Kidney (tissue), 14 donors: ENCODE measurements around the gene NEDD8. TPM values are rescaled to one million over a fixed set of nuclear protein-coding genes. Genes with fewer than 3 reads are reported as not detected.
A peak's percentile ranks its signal among the peaks of the same experiment; 100 is the strongest.

Source experiments
- DNase-seq, 5 donors: peaks; one replicate each; pipeline ENCODE4 v3.0.0-alpha.2; 2013 to 2020
- FAIRE-seq: peaks from 2 replicates; lab custom pipeline; 2012; peaks lifted over from hg19 to GRCh38; lab: Jason Lieb, UNC
- H3K27ac ChIP-seq, 2 donors: one replicate each; pipeline ENCODE4 v1.7.0; 2013; ENCODE audit warnings: low read depth in 2 of 2, low read length in 2 of 2, inconsistent platforms in 1 of 2
- H3K27me3 ChIP-seq: one replicate; pipeline ENCODE4 v1.7.1; 2013; ENCODE audit warnings: low read length, inconsistent platforms; ENCODE audit not compliant: control insufficient read depth, insufficient read depth
- H3K36me3 ChIP-seq, 3 donors: one replicate each; pipeline versions ENCODE4 v1.7.0 to v1.7.1; 2013; ENCODE audit warnings: low read length in 3 of 3, control low read depth in 1 of 3, inconsistent platforms in 1 of 3; ENCODE audit not compliant: insufficient read depth in 3 of 3, control insufficient read depth in 2 of 3
- H3K4me1 ChIP-seq, 3 donors: one replicate each; pipeline versions ENCODE4 v1.7.0 to v1.7.1; 2013; ENCODE audit warnings: low read length in 3 of 3, inconsistent platforms in 1 of 3, low read depth in 1 of 3; ENCODE audit not compliant: control insufficient read depth in 2 of 3, insufficient read depth in 2 of 3
- H3K4me3 ChIP-seq, 3 donors: one replicate each; pipeline versions ENCODE4 v1.7.0 to v1.8.1; 2013; ENCODE audit warnings: low read length in 3 of 3, control low read depth in 1 of 3, inconsistent platforms in 1 of 3
- H3K9ac ChIP-seq, 3 donors: one replicate each; pipeline versions ENCODE4 v1.7.0 to v1.7.1; 2013; ENCODE audit warnings: low read length in 3 of 3, control low read depth in 1 of 3, inconsistent platforms in 1 of 3
- H3K9me3 ChIP-seq, 3 donors: one replicate each; pipeline versions ENCODE4 v1.7.0 to v1.7.1; 2013; ENCODE audit warnings: low read length in 3 of 3, control low read depth in 1 of 3, inconsistent platforms in 1 of 3; ENCODE audit not compliant: control insufficient read depth in 2 of 3, insufficient read depth in 1 of 3
- intact Hi-C: fragments of 100-400 bp; cut with DNase I; formaldehyde crosslinking; loops from one replicate; pipeline ENCODE4 v1.11.1; 2022
- polyA plus RNA-seq: library from polyadenylated mRNA; stranded (reverse); fragments of 350-450 nt; fragmentation: Illumina TruSeq; extraction: RNeasy Lipid Tissue Mini Kit (QIAGEN cat#74804); gene quantifications from one replicate; pipeline ENCODE4 v1.2.3, GENCODE V29; 2014; ENCODE audit warnings: low read depth, low replicate concordance; ENCODE audit not compliant: insufficient read depth
- total RNA-seq: library from RNA; stranded (reverse); fragmentation: NEBNext Ultra II Directional; extraction: Animal tissue kit (Norgen Biotek cat#: 25700); gene quantifications from one replicate; pipeline ENCODE4 v1.2.1, GENCODE V29; 2021
- TF ChIP-seq, protein P1 (sequence below): IDR thresholded peaks from 3 replicates; pipeline ENCODE4 v1.5.1; 2012; ENCODE audit warnings: mild to moderate bottlenecking, moderate library complexity, borderline replicate concordance; ENCODE audit not compliant: insufficient read depth; ENCODE audit errors: extremely low read depth
- donor health status: control.
- donor health status: control.
- donor health status: control.
- donor health status: control.
- donor health status: control.
- donor health status: DM: yes; HTN: yes; CAD: no.
- donor health status: Normal renal cell carcinoma (clear cell type).

NEDD8 gene
- total and polyA plus RNA-seq, 2 donors from 2014 or later: 145 to 439 TPM

DNA sequence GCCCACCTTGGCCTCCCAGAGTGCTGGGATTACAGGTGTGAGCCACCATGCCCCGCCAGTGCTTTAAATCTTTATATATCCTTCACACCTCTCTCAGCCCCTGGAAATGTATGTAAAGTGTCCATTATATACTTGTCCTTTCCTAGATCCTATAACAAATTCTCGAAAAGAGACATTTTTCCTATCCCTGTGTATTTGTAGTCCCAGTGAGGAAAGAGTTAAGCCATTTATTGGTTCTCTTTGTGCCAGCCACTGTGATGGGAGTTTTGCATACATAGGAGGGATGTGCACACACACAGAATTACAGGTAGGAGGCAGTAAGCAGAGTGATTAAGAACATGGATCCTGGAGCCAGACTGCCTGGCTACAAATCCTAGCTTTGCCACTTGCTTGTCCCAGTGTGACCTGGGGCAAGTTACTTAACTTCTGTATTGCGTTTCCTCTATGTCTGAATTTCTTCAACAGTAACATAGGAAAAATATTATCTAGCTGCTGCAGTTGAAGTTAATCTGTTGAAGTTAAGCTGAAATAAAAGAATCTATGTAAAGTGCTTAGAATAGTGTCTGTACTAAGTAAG, 41.3 kb upstream of the NEDD8 start:
- no peaks in the 10 kb centered on the region for H3K27me3 ChIP-seq
- H3K36me3 ChIP-seq: no peaks in the 10 kb centered on the region
- no peak overlapping the region for H3K4me3 ChIP-seq
- FAIRE-seq (no peak), DNase-seq (no peak)
- H3K9me3 ChIP-seq: no peaks in the 10 kb centered on the region
- no peak overlapping the region for H3K27ac ChIP-seq
- H3K4me1 ChIP-seq: peaks cover 0 to 10% (median 0%) of the 10 kb centered on the region in 3 donors
- TF ChIP-seq, protein P1, sequence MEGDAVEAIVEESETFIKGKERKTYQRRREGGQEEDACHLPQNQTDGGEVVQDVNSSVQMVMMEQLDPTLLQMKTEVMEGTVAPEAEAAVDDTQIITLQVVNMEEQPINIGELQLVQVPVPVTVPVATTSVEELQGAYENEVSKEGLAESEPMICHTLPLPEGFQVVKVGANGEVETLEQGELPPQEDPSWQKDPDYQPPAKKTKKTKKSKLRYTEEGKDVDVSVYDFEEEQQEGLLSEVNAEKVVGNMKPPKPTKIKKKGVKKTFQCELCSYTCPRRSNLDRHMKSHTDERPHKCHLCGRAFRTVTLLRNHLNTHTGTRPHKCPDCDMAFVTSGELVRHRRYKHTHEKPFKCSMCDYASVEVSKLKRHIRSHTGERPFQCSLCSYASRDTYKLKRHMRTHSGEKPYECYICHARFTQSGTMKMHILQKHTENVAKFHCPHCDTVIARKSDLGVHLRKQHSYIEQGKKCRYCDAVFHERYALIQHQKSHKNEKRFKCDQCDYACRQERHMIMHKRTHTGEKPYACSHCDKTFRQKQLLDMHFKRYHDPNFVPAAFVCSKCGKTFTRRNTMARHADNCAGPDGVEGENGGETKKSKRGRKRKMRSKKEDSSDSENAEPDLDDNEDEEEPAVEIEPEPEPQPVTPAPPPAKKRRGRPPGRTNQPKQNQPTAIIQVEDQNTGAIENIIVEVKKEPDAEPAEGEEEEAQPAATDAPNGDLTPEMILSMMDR: no peak
- no peak overlapping the region for H3K9ac ChIP-seq
- intact Hi-C loops: no loop called here

DNA sequence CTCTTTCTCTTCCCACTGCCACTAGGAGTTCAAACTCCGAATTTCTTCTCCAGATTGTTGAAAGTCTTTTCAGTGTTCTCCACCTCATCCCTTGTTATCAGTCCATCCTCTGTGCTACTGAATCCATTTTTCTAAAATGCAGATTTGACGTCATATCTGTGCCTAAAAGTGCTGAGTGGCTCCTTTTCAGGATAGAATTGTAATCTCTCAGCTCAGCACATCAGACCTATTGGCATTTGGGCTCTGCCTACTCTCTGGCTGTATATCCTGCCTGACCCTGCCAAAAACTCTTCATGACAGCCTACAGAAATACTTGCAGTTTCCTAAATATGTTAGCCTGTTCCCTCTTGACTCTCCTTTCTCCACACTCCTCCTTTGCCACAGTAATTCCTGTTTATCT, 40.3 kb upstream of the NEDD8 start:
- H3K9ac ChIP-seq: no peak overlapping the region
- no peaks in the 10 kb centered on the region for H3K27me3 ChIP-seq
- peaks cover 0 to 10% (median 0%) of the 10 kb centered on the region in 3 donors for H3K4me1 ChIP-seq
- no peak for FAIRE-seq
- no peak for DNase-seq
- no peaks in the 10 kb centered on the region for H3K9me3 ChIP-seq
- TF ChIP-seq, protein P1: no peak
- no peak overlapping the region for H3K4me3 ChIP-seq
- intact Hi-C loops: no loop called here
- no peak overlapping the region for H3K27ac ChIP-seq
- H3K36me3 ChIP-seq: peaks cover 0 to under 1% (median 0%) of the 10 kb centered on the region in 3 donors

DNA sequence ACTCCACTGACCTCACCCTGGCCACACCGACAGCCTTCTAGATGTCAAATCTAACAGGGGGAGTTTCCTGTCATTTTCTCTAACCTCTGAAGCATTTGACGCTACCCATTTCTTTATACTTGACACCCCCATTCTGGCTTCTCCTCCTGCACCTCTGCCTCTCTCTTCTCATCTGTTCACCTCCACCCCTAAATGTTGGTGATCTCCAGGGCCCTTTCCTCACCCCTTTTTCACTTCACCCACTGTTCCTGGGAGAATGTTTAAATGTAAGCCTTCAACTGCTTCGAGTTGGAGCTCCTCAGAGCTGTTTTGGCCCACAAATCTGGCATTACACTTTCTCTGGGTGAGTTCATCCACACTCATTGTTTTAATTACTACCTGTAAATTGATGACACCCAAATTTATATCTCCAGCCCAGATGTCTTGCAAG, 39.7 kb upstream of the NEDD8 start:
- FAIRE-seq: no peak
- Histone ChIP-seq H3K4me3 (peak overlapping the region; percentile 79 to 95 (median 92)), H3K9ac (peak overlapping the region; percentile 80 to 93 (median 92)), H3K4me1 (peaks cover 0 to 10% (median 0%) of the 10 kb centered on the region in 3 donors), H3K36me3 (peaks cover 0 to 7% (median 4%) of the 10 kb centered on the region in 3 donors), H3K9me3 (no peaks in the 10 kb centered on the region), H3K27me3 (no peaks in the 10 kb centered on the region), H3K27ac (peak overlapping the region; percentile 88 to 96)
- TF ChIP-seq, protein P1: no peak
- intact Hi-C loops: no loop called here
- no peak for DNase-seq
